Measurements from ENCODE around the gene CDCA7L.

- no peak for TF ChIP-seq FOXM1 (IDR thresholded peaks at IDR 0.05; ENCODE audit: borderline replicate concordance)
- no peak for TF ChIP-seq ZNF384 (IDR thresholded peaks at IDR 0.05)
- TF ChIP-seq SUZ12 (IDR thresholded peaks at IDR 0.05): no peak
- TF ChIP-seq FOXK2 (IDR thresholded peaks at IDR 0.05): no peak
- TF ChIP-seq BHLHE40 (IDR thresholded peaks at IDR 0.05; ENCODE audit: borderline replicate concordance): no peak
- no peak for TF ChIP-seq ELF4 (IDR thresholded peaks at IDR 0.05)
- no peak for TF ChIP-seq SP1 (IDR thresholded peaks at IDR 0.05)
- no peak for TF ChIP-seq HDGF (IDR thresholded peaks at IDR 0.05; ENCODE audit: borderline replicate concordance)
- TF ChIP-seq TARDBP (IDR thresholded peaks at IDR 0.05): no peak
- TF ChIP-seq ARNT (IDR thresholded peaks at IDR 0.05): no peak
- no peak for TF ChIP-seq CTBP1 (IDR thresholded peaks at IDR 0.05; ENCODE audit: borderline replicate concordance)
These were observed 61.2 kb downstream of the CDCA7L start for GRCh38 chr7:21884496-21884895.

Data from HEK293T (cell line).